ENCODE data around the gene RPTN. TPM values are rescaled to one million over a fixed set of nuclear protein-coding genes. Genes with fewer than 3 reads are reported as not detected.
A peak's percentile ranks its signal among the peaks of the same experiment; 100 is the strongest.

The RPTN gene
- total RNA-seq, 1 donor: 0.36 TPM

- Histone ChIP-seq H2AFZ (ENCODE audit: low read length) (no peak overlapping the region), H3K4me1 (ENCODE audit: insufficient read depth, low read length) (peaks cover 7% of the 10 kb centered on the region), H3K36me3 (ENCODE audit: insufficient read depth, low read length) (no peaks in the 10 kb centered on the region), H4K20me1 (ENCODE audit: insufficient read depth, low read length) (no peaks in the 10 kb centered on the region), H3K79me2 (ENCODE audit: insufficient read depth, low read length) (no peaks in the 10 kb centered on the region), H3K4me2 (ENCODE audit: insufficient read depth, low read length) (no peak overlapping the region), H3K9me3 (ENCODE audit: low read depth, low read length) (no peaks in the 10 kb centered on the region), H3K27ac (ENCODE audit: low read depth, low read length) (no peak overlapping the region), H3K4me3 (ENCODE audit: insufficient read depth, low read length) (peak overlapping the region; percentile 35), H3K27me3 (ENCODE audit: insufficient read depth, low read length) (peaks cover 67% of the 10 kb centered on the region)
- DNase-seq (ENCODE audit: insufficient read length, low spot score, missing footprints): no peak
- TF ChIP-seq CTCF (IDR thresholded peaks at IDR 0.05; ENCODE audit: extremely low read depth, low read depth, low read length): no peak
Measured at GRCh38 chr1:152107031-152107983, 51.7 kb downstream of the RPTN start.

DNA sequence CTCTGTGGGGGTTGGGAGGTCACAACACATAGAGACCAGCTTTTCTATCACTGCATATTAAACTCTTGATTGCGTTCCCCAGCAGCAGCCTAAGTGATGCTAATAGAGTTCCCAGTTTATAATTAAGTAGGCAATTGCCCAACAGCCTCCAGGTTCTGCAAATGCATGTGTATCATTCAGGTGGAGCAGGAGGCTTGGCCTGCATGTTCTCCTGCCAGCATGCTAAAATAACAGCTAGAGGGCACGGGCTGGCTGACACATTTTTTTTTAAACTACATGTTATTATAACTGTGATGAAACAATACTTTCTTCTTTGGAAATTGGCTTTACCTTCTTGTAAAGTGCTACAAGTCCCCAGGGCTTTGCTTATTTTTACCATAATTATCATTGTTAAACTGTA lies 54.2 kb downstream of the RPTN start:
- Histone ChIP-seq H3K4me1 (ENCODE audit: insufficient read depth, low read length) (no peaks in the 10 kb centered on the region), H3K79me2 (ENCODE audit: insufficient read depth, low read length) (no peaks in the 10 kb centered on the region), H3K9me3 (ENCODE audit: low read depth, low read length) (no peaks in the 10 kb centered on the region), H4K20me1 (ENCODE audit: insufficient read depth, low read length) (no peaks in the 10 kb centered on the region), H3K4me3 (ENCODE audit: insufficient read depth, low read length) (no peak overlapping the region), H3K36me3 (ENCODE audit: insufficient read depth, low read length) (no peaks in the 10 kb centered on the region), H3K27ac (ENCODE audit: low read depth, low read length) (no peak overlapping the region), H3K4me2 (ENCODE audit: insufficient read depth, low read length) (no peak overlapping the region), H2AFZ (ENCODE audit: low read length) (no peak overlapping the region), H3K27me3 (ENCODE audit: insufficient read depth, low read length) (peaks cover 56% of the 10 kb centered on the region)
- DNase-seq (ENCODE audit: insufficient read length, low spot score, missing footprints): no peak
- TF ChIP-seq CTCF (IDR thresholded peaks at IDR 0.05; ENCODE audit: extremely low read depth, low read depth, low read length): no peak

Other genes with a start within 250 kb of the RPTN start
- gene THEM4, start 249.7 kb downstream of the RPTN start, total RNA-seq: 9.8 and 13.8 TPM in 2 replicates
- 103 and 116 TPM in 2 replicates for gene S100A10, start 165.4 kb downstream of the RPTN start, total RNA-seq
- gene S100A11, start 122.2 kb downstream of the RPTN start, total RNA-seq: 142 and 167 TPM in 2 replicates
- gene TCHHL1, start 70.2 kb downstream of the RPTN start, total RNA-seq: not detected in 2 replicates
- gene TCHH, start 43.8 kb downstream of the RPTN start, total RNA-seq: not detected in 2 replicates
- not detected in 2 replicates for gene HRNR, start 65.0 kb upstream of the RPTN start, total RNA-seq
- gene FLG, start 166.0 kb upstream of the RPTN start, total RNA-seq: 4.4 and 8.3 TPM in 2 replicates
- gene FLG2, start 200.8 kb upstream of the RPTN start, total RNA-seq: not detected in 2 replicates

All from osteoblast (primary cell).